K562 (cell line): Measurements from ENCODE around the gene KPTN. TPM values are rescaled to one million over a fixed set of nuclear protein-coding genes. Genes with fewer than 3 reads are reported as not detected.

Experiments
- BMI1 ChIP-seq: fragments of 150-350 bp; IDR thresholded peaks from 2 replicates; pipeline ENCODE4 v1.6.1; 2014; ENCODE audit warnings: low read length
- CHD1 ChIP-seq: fragments of 200-600 bp; sonication (generic); IDR thresholded peaks from one replicate; pipeline ENCODE4 v1.6.1; 2012; ENCODE audit warnings: mild to moderate bottlenecking, moderate library complexity, low read length, inconsistent platforms
- CREM ChIP-seq: IDR thresholded peaks from 2 replicates; pipeline ENCODE4 v1.6.1; 2014; ENCODE audit warnings: antibody characterized with exemption, low read depth
- DMBX1 ChIP-seq: fragments of 250-450 bp; sonication (Bioruptor Pico); IDR thresholded peaks from 2 replicates; pipeline ENCODE4 v1.8.0; 2022; ENCODE audit warnings: inconsistent platforms, mild to moderate bottlenecking, moderate library complexity, borderline replicate concordance
- ETV6 ChIP-seq, 3 experiments: fragments of 150-350 bp in 1 of 3; sonication (generic) in 1 of 3; formaldehyde crosslinking in 1 of 3; IDR thresholded peaks; 2 replicates each; pipeline versions ENCODE4 v1.6.1 to v1.8.0; 2014 to 2022; ENCODE audit warnings: borderline replicate concordance in 2 of 3, low read depth in 2 of 3, antibody characterized with exemption in 1 of 3, low read length in 1 of 3, mild to moderate bottlenecking in 1 of 3, missing genetic modification reagents in 1 of 3
- FIP1L1 ChIP-seq: fragments of 200-400 bp; formaldehyde crosslinking; IDR thresholded peaks from 2 replicates; pipeline ENCODE4 v1.6.1; 2018; ENCODE audit warnings: mild to moderate bottlenecking, low read depth, low read length; ENCODE audit not compliant: poor library complexity, severe bottlenecking
- FOXA3 ChIP-seq, 2 experiments: fragments of 450-650 bp in 1 of 2; sonication (generic) in 1 of 2; formaldehyde crosslinking; IDR thresholded peaks in 1 of 2; conservative IDR thresholded peaks in 1 of 2; 2 replicates each; pipeline versions ENCODE4 v1.4.0 to v1.8.0; 2020 to 2022; ENCODE audit warnings: mild to moderate bottlenecking in 2 of 2, missing genetic modification reagents in 1 of 2
- MYC ChIP-seq, 2 experiments: fragments of 250-450 bp in 1 of 2; sonication (Bioruptor Pico) in 1 of 2; IDR thresholded peaks; 2 replicates each; pipeline versions ENCODE4 v1.5.1 to v1.6.1; 2012 to 2021; ENCODE audit warnings: low read depth in 2 of 2, borderline replicate concordance in 1 of 2, improper control_type of control experiment in 1 of 2, low read length in 1 of 2, mild to moderate bottlenecking in 1 of 2, moderate library complexity in 1 of 2
- NEUROD1 ChIP-seq: fragments of 150-350 bp; IDR thresholded peaks from 2 replicates; pipeline ENCODE4 v1.6.1; 2014; ENCODE audit warnings: borderline replicate concordance, low read length, low read depth; ENCODE audit not compliant: partially characterized antibody
- NRF1 ChIP-seq, 2 experiments: fragments of 450-650 bp; IDR thresholded peaks in 1 of 2; conservative IDR thresholded peaks in 1 of 2; 2 replicates each; pipeline ENCODE4 v1.6.1; 2014; ENCODE audit warnings: mild to moderate bottlenecking in 2 of 2
- POU5F1 ChIP-seq: fragments of 150-350 bp; IDR thresholded peaks from 2 replicates; pipeline ENCODE4 v1.6.1; 2014; ENCODE audit warnings: borderline replicate concordance, low read length, low read depth, mild to moderate bottlenecking; ENCODE audit not compliant: partially characterized antibody
- PTBP1 ChIP-seq: fragments of 200-400 bp; formaldehyde crosslinking; IDR thresholded peaks from 2 replicates; pipeline ENCODE4 v1.6.1; 2017; ENCODE audit warnings: low read depth, low read length
- RBM14 ChIP-seq: fragments of 200-400 bp; formaldehyde crosslinking; IDR thresholded peaks from 2 replicates; pipeline ENCODE4 v1.6.1; 2018; ENCODE audit warnings: low read depth, mild to moderate bottlenecking, low read length, moderate library complexity, borderline replicate concordance; ENCODE audit not compliant: insufficient read depth
- SRSF7 ChIP-seq: fragments of 200-400 bp; formaldehyde crosslinking; optimal IDR thresholded peaks from 2 replicates; pipeline ENCODE3; 2017; ENCODE audit warnings: mild to moderate bottlenecking, low read depth, low read length
- TBP ChIP-seq: optimal IDR thresholded peaks from 2 replicates; pipeline ENCODE3; 2011; ENCODE audit warnings: low read depth, low read length, improper control_type of control experiment
- ZNF41 ChIP-seq: fragments of 250-450 bp; sonication (Bioruptor Pico); conservative IDR thresholded peaks from 2 replicates; pipeline ENCODE4 v1.4.0; 2020; ENCODE audit warnings: mild to moderate bottlenecking
- polyA plus RNA-seq, 8 experiments: library from polyadenylated mRNA; depleted of rRNA in 4 of 8; stranded (reverse) in 5 of 8; unstranded in 3 of 8; fragments of >200 nt; fragmentation: Nextera tagmentation in 2 of 8; fragmentation: Illumina TruSeq in 1 of 8; extraction: Ambion mirVana in 2 of 8; extraction: Trizol in 1 of 8; gene quantifications; 2 replicates each; pipeline versions ENCODE4 v1.2.1 to v1.2.3, GENCODE V29; 2011 to 2014; ENCODE audit warnings: inconsistent platforms in 1 of 8, missing spikeins in 1 of 8
- total RNA-seq, 7 experiments: library from RNA; depleted of rRNA in 6 of 7; stranded (reverse); fragments of >200 nt in 6 of 7; fragmentation: Illumina TruSeq in 2 of 7; extraction: Trizol in 2 of 7; gene quantifications; 2 replicates each; pipeline versions ENCODE4 v1.2.1 to v1.2.3, GENCODE V29; 2011 to 2021; ENCODE audit warnings: low replicate concordance in 1 of 7
- TF ChIP-seq, protein P1 (sequence below): fragments of 450-650 bp; IDR thresholded peaks from 2 replicates; pipeline ENCODE4 v1.6.1; 2017; ENCODE audit warnings: antibody characterized with exemption, mild to moderate bottlenecking
- TF ChIP-seq, protein P2 (sequence below): sonication (generic); formaldehyde crosslinking; IDR thresholded peaks from 2 replicates; pipeline ENCODE4 v1.5.0; 2020; ENCODE audit warnings: missing genetic modification reagents
- TF ChIP-seq, protein P3 (sequence below): sonication (generic); formaldehyde crosslinking; IDR thresholded peaks from 2 replicates; pipeline ENCODE4 v1.8.1; 2023; ENCODE audit warnings: mild to moderate bottlenecking, missing genetic modification reagents, moderate library complexity

KPTN gene
- total and polyA plus RNA-seq, 9 of the 15 experiments (the other 6 are each of a cell fraction or from before 2014, with no cell fraction given) = 0.56 to 18.2 (median 8.5) TPM

DNA sequence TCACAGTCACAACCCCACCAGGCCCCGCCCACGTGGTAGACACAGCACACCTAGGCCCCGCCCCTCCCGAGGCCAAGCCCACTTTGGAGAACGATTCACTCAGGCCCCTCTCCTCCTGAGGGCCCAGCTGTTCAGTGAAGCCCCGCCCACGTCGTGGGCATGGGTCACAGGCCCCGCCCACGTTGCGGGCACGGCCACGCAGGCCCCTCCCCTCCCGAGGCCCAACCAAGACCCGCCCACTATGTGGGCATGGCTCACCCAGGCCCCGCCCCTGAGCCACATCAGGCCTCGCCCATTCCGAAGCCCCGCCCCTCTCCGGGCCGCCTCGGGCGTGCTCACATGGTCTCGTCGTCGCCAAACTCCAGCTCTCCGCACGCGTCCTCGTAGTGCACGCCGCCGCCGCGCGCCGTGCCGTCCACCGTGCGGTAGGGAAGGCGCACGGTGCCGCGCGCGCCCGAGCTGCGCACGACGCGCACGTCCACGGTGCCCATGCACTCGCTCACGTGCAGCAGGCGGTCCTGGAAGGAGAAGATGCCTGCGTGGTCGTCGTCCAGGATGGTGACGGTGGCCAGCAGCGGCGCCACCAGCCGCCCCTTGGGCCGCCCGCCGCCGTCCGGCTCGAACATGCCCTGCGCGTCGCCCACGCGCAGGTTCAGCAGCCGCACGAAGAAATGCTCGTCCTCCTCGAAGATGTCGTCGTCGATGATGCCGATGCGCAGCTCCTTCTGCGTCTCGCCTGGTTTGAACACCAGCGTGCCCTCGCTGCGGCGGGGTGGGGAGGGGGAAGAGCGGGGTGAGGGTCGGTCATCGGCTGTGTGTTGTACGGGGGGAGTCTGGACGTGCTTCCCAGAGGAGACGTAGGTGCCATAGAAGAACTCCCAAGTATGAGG is 36.3 kb downstream of the KPTN start (continued):
- TF ChIP-seq, protein P1, sequence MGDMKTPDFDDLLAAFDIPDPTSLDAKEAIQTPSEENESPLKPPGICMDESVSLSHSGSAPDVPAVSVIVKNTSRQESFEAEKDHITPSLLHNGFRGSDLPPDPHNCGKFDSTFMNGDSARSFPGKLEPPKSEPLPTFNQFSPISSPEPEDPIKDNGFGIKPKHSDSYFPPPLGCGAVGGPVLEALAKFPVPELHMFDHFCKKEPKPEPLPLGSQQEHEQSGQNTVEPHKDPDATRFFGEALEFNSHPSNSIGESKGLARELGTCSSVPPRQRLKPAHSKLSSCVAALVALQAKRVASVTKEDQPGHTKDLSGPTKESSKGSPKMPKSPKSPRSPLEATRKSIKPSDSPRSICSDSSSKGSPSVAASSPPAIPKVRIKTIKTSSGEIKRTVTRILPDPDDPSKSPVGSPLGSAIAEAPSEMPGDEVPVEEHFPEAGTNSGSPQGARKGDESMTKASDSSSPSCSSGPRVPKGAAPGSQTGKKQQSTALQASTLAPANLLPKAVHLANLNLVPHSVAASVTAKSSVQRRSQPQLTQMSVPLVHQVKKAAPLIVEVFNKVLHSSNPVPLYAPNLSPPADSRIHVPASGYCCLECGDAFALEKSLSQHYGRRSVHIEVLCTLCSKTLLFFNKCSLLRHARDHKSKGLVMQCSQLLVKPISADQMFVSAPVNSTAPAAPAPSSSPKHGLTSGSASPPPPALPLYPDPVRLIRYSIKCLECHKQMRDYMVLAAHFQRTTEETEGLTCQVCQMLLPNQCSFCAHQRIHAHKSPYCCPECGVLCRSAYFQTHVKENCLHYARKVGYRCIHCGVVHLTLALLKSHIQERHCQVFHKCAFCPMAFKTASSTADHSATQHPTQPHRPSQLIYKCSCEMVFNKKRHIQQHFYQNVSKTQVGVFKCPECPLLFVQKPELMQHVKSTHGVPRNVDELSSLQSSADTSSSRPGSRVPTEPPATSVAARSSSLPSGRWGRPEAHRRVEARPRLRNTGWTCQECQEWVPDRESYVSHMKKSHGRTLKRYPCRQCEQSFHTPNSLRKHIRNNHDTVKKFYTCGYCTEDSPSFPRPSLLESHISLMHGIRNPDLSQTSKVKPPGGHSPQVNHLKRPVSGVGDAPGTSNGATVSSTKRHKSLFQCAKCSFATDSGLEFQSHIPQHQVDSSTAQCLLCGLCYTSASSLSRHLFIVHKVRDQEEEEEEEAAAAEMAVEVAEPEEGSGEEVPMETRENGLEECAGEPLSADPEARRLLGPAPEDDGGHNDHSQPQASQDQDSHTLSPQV = no peak
- TF ChIP-seq SRSF7 (no peak), ETV6 (IDR thresholded peaks at IDR 0.05; ENCODE audit: borderline replicate concordance in 1 of 2, low read depth in 2 of 2, low read length in 1 of 2) (no peak), ETV6 (CRISPR knock-in tag; IDR thresholded peaks at IDR 0.05; ENCODE audit: borderline replicate concordance) (peak; percentile 85; the same call in 1 of the 2 replicates), MYC (IDR thresholded peaks at IDR 0.05; ENCODE audit: low read depth, low read length) (peak; percentile 90), MYC (CRISPR knock-in tag; IDR thresholded peaks at IDR 0.05; ENCODE audit: borderline replicate concordance, low read depth) (no peak), FIP1L1 (peak; percentile 73), RBM14 (no peak), NRF1 (conservative IDR thresholded peaks at IDR 0.05 in 1 of 2, IDR thresholded peaks at IDR 0.05 in 1 of 2) (peak; percentile 86 to 88), DMBX1 (CRISPR knock-in tag) (no peak), BMI1 (no peak), POU5F1 (no peak), ZNF41 (CRISPR knock-in tag) (no peak), CHD1 (no peak), CREM (peak; percentile 68), FOXA3 (CRISPR knock-in tag; conservative IDR thresholded peaks at IDR 0.05 in 1 of 2, IDR thresholded peaks at IDR 0.05 in 1 of 2) (peak in 1 of 2 experiments; percentile 90; a peak in 1 of 4 replicates), PTBP1 (no peak), NEUROD1 (no peak), TBP (peak; percentile 37)
- TF ChIP-seq, protein P2, sequence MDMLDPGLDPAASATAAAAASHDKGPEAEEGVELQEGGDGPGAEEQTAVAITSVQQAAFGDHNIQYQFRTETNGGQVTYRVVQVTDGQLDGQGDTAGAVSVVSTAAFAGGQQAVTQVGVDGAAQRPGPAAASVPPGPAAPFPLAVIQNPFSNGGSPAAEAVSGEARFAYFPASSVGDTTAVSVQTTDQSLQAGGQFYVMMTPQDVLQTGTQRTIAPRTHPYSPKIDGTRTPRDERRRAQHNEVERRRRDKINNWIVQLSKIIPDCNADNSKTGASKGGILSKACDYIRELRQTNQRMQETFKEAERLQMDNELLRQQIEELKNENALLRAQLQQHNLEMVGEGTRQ = peak; percentile 64
- TF ChIP-seq, protein P3, sequence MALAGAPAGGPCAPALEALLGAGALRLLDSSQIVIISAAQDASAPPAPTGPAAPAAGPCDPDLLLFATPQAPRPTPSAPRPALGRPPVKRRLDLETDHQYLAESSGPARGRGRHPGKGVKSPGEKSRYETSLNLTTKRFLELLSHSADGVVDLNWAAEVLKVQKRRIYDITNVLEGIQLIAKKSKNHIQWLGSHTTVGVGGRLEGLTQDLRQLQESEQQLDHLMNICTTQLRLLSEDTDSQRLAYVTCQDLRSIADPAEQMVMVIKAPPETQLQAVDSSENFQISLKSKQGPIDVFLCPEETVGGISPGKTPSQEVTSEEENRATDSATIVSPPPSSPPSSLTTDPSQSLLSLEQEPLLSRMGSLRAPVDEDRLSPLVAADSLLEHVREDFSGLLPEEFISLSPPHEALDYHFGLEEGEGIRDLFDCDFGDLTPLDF = 0 out of 2 replicates have a peak, but pooled peaks have one; percentile 67
